Thyroid gland (tissue), 4 donors: ENCODE measurements around the gene IL33. TPM values are rescaled to one million over a fixed set of nuclear protein-coding genes. Genes with fewer than 3 reads are reported as not detected.

Experiments
- DNase-seq, 2 donors: peaks; one replicate each; pipeline ENCODE4 v3.0.0-alpha.2; 2019
- H3K27ac ChIP-seq, 3 donors: fragments of 200-600 bp; sonication (generic); 1 replicate in 2 of 3; 2 replicates in 1 of 3; pipeline ENCODE4 v1.5.1; 2016 to 2019; ENCODE audit warnings: mild to moderate bottlenecking in 1 of 3, moderate library complexity in 1 of 3
- H3K27me3 ChIP-seq: fragments of 200-600 bp; sonication (generic); one replicate; pipeline ENCODE4 v1.5.1; 2019
- H3K36me3 ChIP-seq, 2 donors: fragments of 200-600 bp; sonication (generic); one replicate each; pipeline ENCODE4 v1.5.1; 2016 to 2019
- H3K4me1 ChIP-seq, 2 donors: fragments of 200-600 bp; sonication (generic); one replicate each; pipeline ENCODE4 v1.5.1; 2017 to 2019
- H3K4me3 ChIP-seq, 3 donors: fragments of 200-600 bp; sonication (generic); replicated peaks in 1 of 3; 1 replicate in 2 of 3; 2 replicates in 1 of 3; pipeline ENCODE4 v1.5.1; 2016; ENCODE audit warnings: mild to moderate bottlenecking in 1 of 3
- H3K9me3 ChIP-seq: fragments of 200-600 bp; sonication (generic); one replicate; pipeline ENCODE4 v1.5.1; 2017
- POLR2A ChIP-seq, 2 donors: fragments of 450-650 bp; IDR thresholded peaks; one replicate each; pipeline ENCODE4 v1.6.1; 2017; ENCODE audit warnings: antibody characterized with exemption in 2 of 2, mild to moderate bottlenecking in 2 of 2, moderate library complexity in 1 of 2
- WGBS, 2 donors: methylation state at CpG; one replicate each; pipeline ENCODE4 v1.1.5; 2017; 5-methylcytosine and 5-hydroxymethylcytosine counted together
- intact Hi-C: fragments of 100-400 bp; cut with DNase I; formaldehyde crosslinking; loops from one replicate; pipeline ENCODE4 v1.15.1; 2023
- total RNA-seq, 4 donors: library from RNA; depleted of rRNA; stranded (reverse); fragments of >200 nt; gene quantifications; one replicate each; pipeline ENCODE4 v1.2.3, GENCODE V29; 2016
- TF ChIP-seq, protein P1 (sequence below), 6 experiments: fragments of 200-600 bp in 3 of 6; fragments of 450-650 bp in 3 of 6; sonication (generic) in 3 of 6; IDR thresholded peaks; one replicate each; pipeline ENCODE4 v1.5.1; 2016 to 2019; ENCODE audit warnings: antibody characterized with exemption in 6 of 6, mild to moderate bottlenecking in 2 of 6, inconsistent platforms in 1 of 6, moderate library complexity in 1 of 6

IL33 gene
- total RNA-seq, 4 donors from 2014 or later = 15.7 to 33.9 (median 19.9) TPM

DNA sequence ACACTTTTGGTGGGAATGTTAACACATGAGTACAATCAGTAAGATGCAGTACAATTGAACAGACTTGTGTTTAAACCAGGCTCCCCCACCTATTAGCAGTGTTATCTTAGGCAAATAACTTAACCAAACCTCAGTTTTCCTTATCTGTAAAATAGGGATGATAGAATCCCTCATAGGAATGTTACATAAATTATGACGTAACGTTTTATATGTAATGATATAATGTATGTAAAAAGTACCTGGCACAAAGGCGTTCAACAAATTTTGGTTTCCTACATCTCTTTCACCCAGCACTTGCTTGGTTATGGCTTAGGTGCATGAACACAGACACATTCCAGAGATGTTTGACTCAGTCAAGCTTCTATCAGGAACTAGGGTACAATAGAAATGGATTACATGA, 26.7 kb upstream of the IL33 start:
- TF ChIP-seq, protein P1, sequence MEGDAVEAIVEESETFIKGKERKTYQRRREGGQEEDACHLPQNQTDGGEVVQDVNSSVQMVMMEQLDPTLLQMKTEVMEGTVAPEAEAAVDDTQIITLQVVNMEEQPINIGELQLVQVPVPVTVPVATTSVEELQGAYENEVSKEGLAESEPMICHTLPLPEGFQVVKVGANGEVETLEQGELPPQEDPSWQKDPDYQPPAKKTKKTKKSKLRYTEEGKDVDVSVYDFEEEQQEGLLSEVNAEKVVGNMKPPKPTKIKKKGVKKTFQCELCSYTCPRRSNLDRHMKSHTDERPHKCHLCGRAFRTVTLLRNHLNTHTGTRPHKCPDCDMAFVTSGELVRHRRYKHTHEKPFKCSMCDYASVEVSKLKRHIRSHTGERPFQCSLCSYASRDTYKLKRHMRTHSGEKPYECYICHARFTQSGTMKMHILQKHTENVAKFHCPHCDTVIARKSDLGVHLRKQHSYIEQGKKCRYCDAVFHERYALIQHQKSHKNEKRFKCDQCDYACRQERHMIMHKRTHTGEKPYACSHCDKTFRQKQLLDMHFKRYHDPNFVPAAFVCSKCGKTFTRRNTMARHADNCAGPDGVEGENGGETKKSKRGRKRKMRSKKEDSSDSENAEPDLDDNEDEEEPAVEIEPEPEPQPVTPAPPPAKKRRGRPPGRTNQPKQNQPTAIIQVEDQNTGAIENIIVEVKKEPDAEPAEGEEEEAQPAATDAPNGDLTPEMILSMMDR (IDR thresholded peaks at IDR 0.05) = no peak
- no peak for TF ChIP-seq POLR2A (IDR thresholded peaks at IDR 0.05)
- no peaks in the 10 kb centered on the region for H3K27me3 ChIP-seq
- intact Hi-C loops = no loop called here

DNA sequence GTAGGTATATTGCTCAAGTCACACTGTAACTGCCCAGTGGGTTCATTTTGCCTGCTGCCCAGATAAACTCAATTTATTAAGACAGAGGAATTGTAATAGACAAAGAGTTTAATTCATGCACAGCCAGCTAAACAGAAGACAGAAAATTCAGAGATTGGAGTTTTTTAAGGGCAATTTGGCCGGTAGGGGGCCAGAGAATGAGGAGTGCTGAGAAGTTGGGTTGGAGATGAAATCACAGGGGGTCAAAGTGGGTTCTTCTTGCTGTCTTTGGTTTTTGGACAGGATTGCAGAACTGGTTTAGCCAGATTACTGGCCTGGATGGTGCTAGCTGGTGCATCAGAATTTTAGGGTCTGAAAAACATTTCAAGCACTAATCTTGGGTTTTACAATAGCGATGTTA, 20.7 kb upstream of the IL33 start:
- WGBS, 2 donors = 64 to 70% methylated on average over 2 of the region's 2 CpGs
- peak in 1 of 2 donors; percentile 27 for DNase-seq
- Histone ChIP-seq H3K27ac (no peak overlapping the region), H3K27me3 (no peaks in the 10 kb centered on the region), H3K9me3 (no peaks in the 10 kb centered on the region), H3K36me3 (no peaks in the 10 kb centered on the region), H3K4me1 (peaks cover 0 to 5% of the 10 kb centered on the region in 2 donors), H3K4me3 (no peak overlapping the region)
- intact Hi-C loops = loop anchor here (5.0 kb wide), 1 partner anchor 112 kb away; no protein-coding TSS in a partner anchor
- TF ChIP-seq POLR2A (IDR thresholded peaks at IDR 0.05) = no peak
- TF ChIP-seq, protein P1 (IDR thresholded peaks at IDR 0.05) = peak in 3 of 6 experiments; percentile 35 to 41 (median 36)

More for the DNA sequence above, 26.7 kb upstream of the IL33 start:
- Histone ChIP-seq H3K27ac (no peak overlapping the region), H3K36me3 (no peaks in the 10 kb centered on the region), H3K9me3 (no peaks in the 10 kb centered on the region), H3K4me1 (peaks cover 14 to 16% of the 10 kb centered on the region in 2 donors), H3K4me3 (no peak overlapping the region)
- DNase-seq = no peak
- WGBS, 2 donors = 95 to 96% methylated on average over 3 of the region's 3 CpGs

DNA sequence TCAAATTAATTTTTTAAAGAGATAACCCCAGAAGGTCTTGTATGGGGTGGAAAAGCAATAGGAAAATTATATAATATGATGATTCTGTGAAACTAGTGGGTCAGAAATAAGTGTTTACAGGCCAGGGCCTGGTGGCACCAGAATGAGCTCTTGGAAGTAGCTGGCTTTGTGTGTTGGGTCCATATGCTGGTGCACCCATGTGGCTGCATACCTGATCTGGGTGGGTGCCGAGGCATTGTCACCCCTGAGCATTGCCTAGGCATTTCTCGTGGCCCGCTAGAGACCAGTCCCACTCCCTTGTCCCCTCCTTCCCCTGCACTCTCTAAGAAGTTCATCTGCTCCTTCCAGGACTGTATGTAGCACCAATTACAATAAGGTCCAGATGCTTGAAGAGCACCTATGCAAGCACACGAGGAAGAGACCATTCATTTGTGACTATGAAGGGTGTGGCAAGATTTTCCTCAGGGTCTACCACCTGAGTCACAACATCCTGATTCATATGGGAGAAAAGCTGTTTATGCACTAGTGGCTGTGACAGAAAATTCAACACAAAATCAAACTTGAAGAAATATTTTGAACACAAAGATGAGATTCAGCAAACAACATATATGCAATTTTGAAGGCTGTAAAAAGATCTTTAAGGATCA, 19.8 kb upstream of the IL33 start:
- intact Hi-C loops = loop anchor here (5.0 kb wide), 1 partner anchor 111 kb away; no protein-coding TSS in a partner anchor
- H3K27ac ChIP-seq = no peak overlapping the region
- H3K36me3 ChIP-seq = no peaks in the 10 kb centered on the region
- no peak overlapping the region for H3K4me3 ChIP-seq
- H3K9me3 ChIP-seq = no peaks in the 10 kb centered on the region
- no peak for TF ChIP-seq POLR2A (IDR thresholded peaks at IDR 0.05)
- TF ChIP-seq, protein P1 (IDR thresholded peaks at IDR 0.05) = no peak
- 89 to 93% methylated on average over 4 of the region's 4 CpGs for WGBS, 2 donors
- H3K27me3 ChIP-seq = no peaks in the 10 kb centered on the region
- DNase-seq = no peak
- peaks cover 0 to 5% of the 10 kb centered on the region in 2 donors for H3K4me1 ChIP-seq

GRCh38 chr9:6197330-6197729, 18.3 kb upstream of the IL33 start:
- WGBS, 2 donors = 59 to 63% methylated on average over 3 of the region's 3 CpGs
- DNase-seq = peak in 1 of 2 donors; percentile 14
- Histone ChIP-seq H3K27me3 (no peaks in the 10 kb centered on the region), H3K27ac (no peak overlapping the region), H3K4me3 (no peak overlapping the region), H3K9me3 (no peaks in the 10 kb centered on the region), H3K4me1 (peaks cover 0 to 5% of the 10 kb centered on the region in 2 donors), H3K36me3 (no peaks in the 10 kb centered on the region)
- TF ChIP-seq, protein P1 (IDR thresholded peaks at IDR 0.05) = peak; percentile 13 to 74 (median 45)
- no peak for TF ChIP-seq POLR2A (IDR thresholded peaks at IDR 0.05)
- intact Hi-C loops = loop anchor here (5.0 kb wide), 1 partner anchor 110 kb away; no protein-coding TSS in a partner anchor

GRCh38 chr9:6198251-6198650, 17.4 kb upstream of the IL33 start:
- Histone ChIP-seq H3K27me3 (no peaks in the 10 kb centered on the region), H3K36me3 (no peaks in the 10 kb centered on the region), H3K4me3 (no peak overlapping the region), H3K27ac (no peak overlapping the region), H3K4me1 (peaks cover 0 to 5% of the 10 kb centered on the region in 2 donors), H3K9me3 (no peaks in the 10 kb centered on the region)
- DNase-seq = no peak
- 82 to 83% methylated on average over 4 of the region's 4 CpGs for WGBS, 2 donors
- intact Hi-C loops = loop anchor here (5.0 kb wide), 1 partner anchor 109 kb away; no protein-coding TSS in a partner anchor
- TF ChIP-seq POLR2A (IDR thresholded peaks at IDR 0.05) = no peak
- TF ChIP-seq, protein P1 (IDR thresholded peaks at IDR 0.05) = no peak
